NCI-H2196 treated with DMSO at 0.1 percent for 48 hours (cell line): ENCODE results near the gene DUOXA2.
"Not testable (repeated sequence)": the region's sequence is repeated elsewhere in the genome, so short reads cannot be mapped to it uniquely, and the experiment has no call there.

Source experiments
- DNase-seq: peaks from one replicate; lab custom pipeline; 2025; ENCODE audit not compliant: unreplicated experiment; lab: John Stamatoyannopoulos, UW

The DUOXA2 gene

GRCh38 chr15:45095661-45096060 is 18.5 kb upstream of the DUOXA2 start:
- no peak for DNase-seq

DNA sequence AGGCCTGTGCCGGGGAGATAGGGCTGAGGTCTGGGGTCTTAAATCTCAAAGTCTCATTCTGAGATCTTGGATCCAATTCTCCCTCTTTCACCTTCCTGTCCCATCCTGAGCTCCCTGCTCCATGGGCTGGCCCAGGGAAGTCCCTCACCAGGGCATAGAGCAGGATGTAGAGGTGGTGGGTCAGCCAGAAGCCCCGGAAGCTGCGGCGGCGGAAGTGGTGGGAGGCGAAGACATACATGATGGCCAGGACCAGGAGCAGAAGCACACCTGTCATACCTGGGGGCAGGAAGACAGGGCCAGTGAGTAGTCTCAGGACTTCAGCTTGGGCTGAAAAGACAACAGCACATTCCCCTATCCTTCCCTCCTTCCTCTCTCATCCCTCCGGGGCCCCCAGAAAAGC is 16.7 kb upstream of the DUOXA2 start:
- no peak for DNase-seq

GRCh38 chr15:45099549-45100165 is 14.5 kb upstream of the DUOXA2 start:
- no peak for DNase-seq

GRCh38 chr15:45100884-45101625 is 13.1 kb upstream of the DUOXA2 start:
- DNase-seq = no peak

- no peak for DNase-seq
Observed at GRCh38 chr15:45101749-45102148, 12.4 kb upstream of the DUOXA2 start.

GRCh38 chr15:45102226-45102625 is 11.9 kb upstream of the DUOXA2 start:
- no peak for DNase-seq

- not testable (repeated sequence) for DNase-seq
Observed at GRCh38 chr15:45104170-45104569, 10.0 kb upstream of the DUOXA2 start.

DNA sequence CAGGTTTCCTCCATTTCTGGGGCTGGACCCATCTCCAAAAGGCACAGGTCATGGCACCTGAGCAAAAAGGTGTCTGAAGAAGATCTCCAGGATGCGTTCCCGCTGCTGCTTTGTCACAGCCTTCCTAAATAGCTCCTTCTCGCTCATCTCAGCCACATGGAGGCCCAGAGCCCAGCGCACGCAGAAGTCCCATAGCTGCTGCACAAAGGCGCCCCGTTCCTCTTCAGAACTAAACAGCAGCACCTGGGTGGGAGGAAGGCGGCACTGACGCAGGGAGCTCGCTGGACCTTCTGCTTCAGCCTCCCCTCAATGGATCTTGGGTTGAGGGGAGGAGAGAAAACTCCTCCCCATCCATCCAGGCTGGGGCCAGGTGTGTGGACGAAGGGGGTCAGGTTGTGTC is 8.5 kb upstream of the DUOXA2 start:
- DNase-seq = no peak

GRCh38 chr15:45106002-45106790 is 7.9 kb upstream of the DUOXA2 start:
- no peak for DNase-seq

- DNase-seq = no peak
Observed at GRCh38 chr15:45107941-45108630, 6.0 kb upstream of the DUOXA2 start.

DNA sequence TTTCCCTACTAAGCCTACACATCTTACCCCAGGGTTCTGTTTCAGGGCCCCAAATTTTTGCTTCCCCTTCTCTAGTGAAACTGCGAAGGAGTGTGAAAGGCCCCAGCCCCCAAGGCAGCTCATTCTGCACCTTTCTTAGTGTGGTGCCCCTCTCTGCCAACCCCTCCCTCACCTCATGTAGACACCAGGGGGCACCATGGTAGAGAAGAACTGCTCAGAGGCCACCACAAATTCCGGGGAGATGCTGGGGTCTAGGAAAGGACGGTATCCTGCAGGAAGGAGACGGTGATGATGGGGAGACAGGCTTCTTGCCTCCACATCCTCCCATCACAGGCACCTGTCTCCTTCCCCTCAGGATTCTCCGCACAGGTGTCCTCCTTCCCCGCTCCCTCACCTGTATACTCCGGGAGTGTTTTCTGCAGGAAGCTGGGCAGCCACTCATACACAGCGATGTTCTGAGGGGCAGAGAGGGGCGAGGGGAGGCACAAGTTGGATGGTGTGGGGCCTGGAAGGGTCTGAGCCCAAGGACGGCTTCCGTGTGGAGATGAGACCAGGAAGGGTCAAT is 3.8 kb upstream of the DUOXA2 start:
- DNase-seq = no peak

GRCh38 chr15:45111390-45112142 is 2.6 kb upstream of the DUOXA2 start:
- no peak for DNase-seq

DNA sequence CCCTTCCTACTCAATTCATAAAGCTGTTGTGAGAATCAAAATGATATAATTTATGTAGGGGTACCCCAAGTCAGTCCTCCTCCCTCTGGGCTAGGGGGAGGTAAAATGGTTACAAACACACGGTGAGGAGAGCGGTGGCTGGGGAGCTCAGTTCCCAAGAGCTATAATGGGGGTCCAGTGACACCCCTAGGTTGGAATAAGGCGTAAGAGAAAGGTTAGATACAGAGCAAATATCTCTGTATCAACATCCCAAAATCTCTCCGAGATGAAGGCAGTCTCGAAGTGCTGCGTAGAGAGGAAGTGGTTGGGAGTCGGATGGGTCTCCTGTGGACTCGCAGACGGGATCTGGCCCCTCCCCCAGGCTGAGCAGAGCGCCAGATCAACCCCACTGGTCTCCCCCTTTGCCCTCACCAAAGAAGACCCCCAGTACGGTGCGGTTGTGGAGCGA is 2.0 kb upstream of the DUOXA2 start:
- DNase-seq = no peak

- no peak for DNase-seq
Observed at GRCh38 chr15:45112591-45113379, 1.3 kb upstream of the DUOXA2 start.

GRCh38 chr15:45113380-45113990 is 641 bp upstream of the DUOXA2 start:
- DNase-seq = no peak

- DNase-seq = no peak
Observed at GRCh38 chr15:45114751-45115085, 592 bp downstream of the DUOXA2 start.

- DNase-seq = no peak
Observed at GRCh38 chr15:45115312-45115820, 1.2 kb downstream of the DUOXA2 start.

- DNase-seq = no peak
Observed at GRCh38 chr15:45116006-45116481, 1.9 kb downstream of the DUOXA2 start.
